ENCODE measurements around the gene TF. TPM values are rescaled to one million over a fixed set of nuclear protein-coding genes. Genes with fewer than 3 reads are reported as not detected.
A peak's percentile ranks its signal among the peaks of the same experiment; 100 is the strongest.

The TF gene
- polyA plus RNA-seq, 3 donors: 0.73 TPM; not detected in 2

DNA sequence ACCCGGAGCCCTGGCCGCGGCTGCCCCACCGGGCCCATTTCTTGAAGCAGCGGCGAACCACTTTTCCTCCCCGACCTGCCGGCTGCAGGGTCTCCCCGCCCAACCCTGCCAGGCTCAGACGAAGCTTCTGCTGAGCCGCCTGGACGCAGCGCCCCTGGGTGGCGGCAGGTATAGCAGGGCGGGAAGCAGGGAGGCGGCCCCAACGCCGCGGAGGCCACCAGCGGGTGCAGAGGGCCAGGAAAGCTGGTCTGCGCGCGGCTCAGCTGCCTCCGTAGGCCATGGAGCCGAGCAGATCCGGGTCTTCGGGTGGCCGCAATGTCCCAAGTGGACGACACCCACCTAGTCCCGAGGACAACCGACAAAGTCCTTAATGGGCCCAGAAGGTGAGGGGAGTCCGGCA is 37.6 kb downstream of the TF start:
- Mint-ChIP-seq H3K36me3 (no peaks in the 10 kb centered on the region), H3K27me3 (ENCODE audit: low read depth in 3 of 3) (peaks cover 7 to 16% (median 7%) of the 10 kb centered on the region in 3 donors), H3K4me1 (no peaks in the 10 kb centered on the region), H3K9me3 (peaks cover 0 to 11% (median 9%) of the 10 kb centered on the region in 7 donors), H3K27ac (no peak overlapping the region), H3K4me3 (peak overlapping the region; percentile 7 to 46)
- Histone ChIP-seq H3K36me3 (replicated peaks in 1 of 2; ENCODE audit: control insufficient read depth in 1 of 2, insufficient read depth in 2 of 2, low read length in 2 of 2) (no peaks in the 10 kb centered on the region), H3K9me3 (replicated peaks in 1 of 2; ENCODE audit: control insufficient read depth in 1 of 2, insufficient read depth in 1 of 2, low read length in 2 of 2) (peaks cover 5 to 7% of the 10 kb centered on the region in 2 donors), H3K4me1 (ENCODE audit: control insufficient read depth in 1 of 2, insufficient read depth in 2 of 2, low read length in 2 of 2) (no peaks in the 10 kb centered on the region), H4K20me1 (ENCODE audit: insufficient read depth, low read length) (no peaks in the 10 kb centered on the region), H3K79me2 (ENCODE audit: insufficient read depth, low read length) (no peaks in the 10 kb centered on the region), H3K9ac (ENCODE audit: insufficient read depth, low read length, poor library complexity, severe bottlenecking) (no peak overlapping the region), H3K27ac (ENCODE audit: low read depth in 1 of 2, low read length in 2 of 2) (no peak overlapping the region), H3K4me2 (replicated peaks; ENCODE audit: extremely low read depth, low read length, poor library complexity, severe bottlenecking) (no peak overlapping the region), H3K4me3 (replicated peaks in 1 of 3; ENCODE audit: low read depth in 2 of 3, low read length in 3 of 3) (no peak overlapping the region), H2AFZ (ENCODE audit: insufficient read depth, low read depth, low read length, poor library complexity, severe bottlenecking) (no peak overlapping the region), H3K27me3 (ENCODE audit: control insufficient read depth in 2 of 2, insufficient read depth in 2 of 2, low read length in 2 of 2) (peaks cover 0 to 2% of the 10 kb centered on the region in 2 donors)
- WGBS (ENCODE audit: insufficient coverage): 63% methylated on average over 30 of the region's 32 CpGs
- TF ChIP-seq, protein P1, sequence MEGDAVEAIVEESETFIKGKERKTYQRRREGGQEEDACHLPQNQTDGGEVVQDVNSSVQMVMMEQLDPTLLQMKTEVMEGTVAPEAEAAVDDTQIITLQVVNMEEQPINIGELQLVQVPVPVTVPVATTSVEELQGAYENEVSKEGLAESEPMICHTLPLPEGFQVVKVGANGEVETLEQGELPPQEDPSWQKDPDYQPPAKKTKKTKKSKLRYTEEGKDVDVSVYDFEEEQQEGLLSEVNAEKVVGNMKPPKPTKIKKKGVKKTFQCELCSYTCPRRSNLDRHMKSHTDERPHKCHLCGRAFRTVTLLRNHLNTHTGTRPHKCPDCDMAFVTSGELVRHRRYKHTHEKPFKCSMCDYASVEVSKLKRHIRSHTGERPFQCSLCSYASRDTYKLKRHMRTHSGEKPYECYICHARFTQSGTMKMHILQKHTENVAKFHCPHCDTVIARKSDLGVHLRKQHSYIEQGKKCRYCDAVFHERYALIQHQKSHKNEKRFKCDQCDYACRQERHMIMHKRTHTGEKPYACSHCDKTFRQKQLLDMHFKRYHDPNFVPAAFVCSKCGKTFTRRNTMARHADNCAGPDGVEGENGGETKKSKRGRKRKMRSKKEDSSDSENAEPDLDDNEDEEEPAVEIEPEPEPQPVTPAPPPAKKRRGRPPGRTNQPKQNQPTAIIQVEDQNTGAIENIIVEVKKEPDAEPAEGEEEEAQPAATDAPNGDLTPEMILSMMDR (IDR thresholded peaks at IDR 0.05): no peak
- intact Hi-C loops (cut with micrococcal nuclease): no loop called here
- no peak for DNase-seq

DNA sequence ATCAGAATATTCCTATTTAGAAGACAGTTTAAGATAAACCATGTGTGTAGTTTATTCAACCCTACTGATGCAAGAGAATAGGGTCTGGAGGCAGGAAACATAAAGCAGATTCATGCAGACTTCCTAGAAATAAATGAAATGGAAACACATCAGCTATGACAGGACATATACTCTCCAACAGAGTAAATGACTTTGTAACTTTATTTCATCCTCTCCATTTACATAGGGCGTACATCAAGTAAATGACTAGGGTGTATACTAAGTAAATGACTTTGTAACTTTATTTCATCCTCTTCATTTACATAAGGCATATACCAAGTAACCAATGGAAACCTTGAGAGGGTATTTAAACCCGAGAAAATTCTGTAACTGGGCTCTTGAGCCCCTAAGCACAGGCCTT is 41.8 kb downstream of the TF start:
- H3K27me3 ChIP-seq (ENCODE audit: control insufficient read depth in 2 of 2, insufficient read depth in 2 of 2, low read length in 2 of 2): peaks cover 0 to 4% of the 10 kb centered on the region in 2 donors
- 100% methylated on average over 1 of the region's 2 CpGs for WGBS (ENCODE audit: insufficient coverage)

More for the DNA sequence above, 41.8 kb downstream of the TF start:
- H3K4me2 ChIP-seq (replicated peaks; ENCODE audit: extremely low read depth, low read length, poor library complexity, severe bottlenecking): no peak overlapping the region
- no peaks in the 10 kb centered on the region for H4K20me1 ChIP-seq (ENCODE audit: insufficient read depth, low read length)
- Mint-ChIP-seq H3K27ac (no peak overlapping the region), H3K4me3 (no peak overlapping the region), H3K4me1 (no peaks in the 10 kb centered on the region), H3K9me3 (peaks cover 2 to 27% (median 15%) of the 10 kb centered on the region in 7 donors), H3K36me3 (no peaks in the 10 kb centered on the region), H3K27me3 (ENCODE audit: low read depth in 3 of 3) (peaks cover 3 to 8% (median 7%) of the 10 kb centered on the region in 3 donors)
- no peak overlapping the region for H3K9ac ChIP-seq (ENCODE audit: insufficient read depth, low read length, poor library complexity, severe bottlenecking)
- no peaks in the 10 kb centered on the region for H3K4me1 ChIP-seq (ENCODE audit: control insufficient read depth in 1 of 2, insufficient read depth in 2 of 2, low read length in 2 of 2)
- no peak overlapping the region for H3K27ac ChIP-seq (ENCODE audit: low read depth in 1 of 2, low read length in 2 of 2)
- TF ChIP-seq, protein P1 (IDR thresholded peaks at IDR 0.05): no peak
- H2AFZ ChIP-seq (ENCODE audit: insufficient read depth, low read depth, low read length, poor library complexity, severe bottlenecking): no peak overlapping the region
- intact Hi-C loops (cut with micrococcal nuclease): no loop called here
- no peaks in the 10 kb centered on the region for H3K79me2 ChIP-seq (ENCODE audit: insufficient read depth, low read length)
- no peaks in the 10 kb centered on the region for H3K36me3 ChIP-seq (replicated peaks in 1 of 2; ENCODE audit: control insufficient read depth in 1 of 2, insufficient read depth in 2 of 2, low read length in 2 of 2)
- peaks cover 12 to 20% of the 10 kb centered on the region in 2 donors for H3K9me3 ChIP-seq (replicated peaks in 1 of 2; ENCODE audit: control insufficient read depth in 1 of 2, insufficient read depth in 1 of 2, low read length in 2 of 2)
- no peak for DNase-seq
- H3K4me3 ChIP-seq (replicated peaks in 1 of 3; ENCODE audit: low read depth in 2 of 3, low read length in 3 of 3): no peak overlapping the region

Measured in CD14-positive monocyte (primary cell).